DMS 273 (cell line): Measurements from ENCODE around the gene GBA3.

Experiments used
- DNase-seq: peaks from one replicate; lab custom pipeline; 2025; ENCODE audit not compliant: unreplicated experiment; lab: John Stamatoyannopoulos, UW

GBA3 gene

DNA sequence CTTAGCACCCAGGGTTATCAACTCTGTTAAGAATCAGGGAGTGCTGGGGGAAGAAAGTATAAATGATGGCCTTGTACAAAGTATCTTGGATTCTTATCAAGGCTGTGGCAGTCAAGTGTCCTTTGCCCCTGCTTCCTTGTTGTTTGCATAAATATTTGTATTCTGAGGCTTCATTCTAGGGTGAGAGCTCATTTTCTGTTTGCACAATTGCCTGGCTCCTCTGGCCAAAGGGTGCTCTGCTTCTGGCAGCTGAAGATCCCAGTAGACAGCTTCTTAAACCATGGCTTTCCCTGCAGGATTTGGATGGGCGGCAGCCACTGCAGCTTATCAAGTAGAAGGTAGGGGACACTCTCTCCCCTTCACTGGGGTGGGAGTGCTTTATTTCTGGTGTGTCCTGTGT lies at the start of gene GBA3:
GBA3 (plus strand) TSS at position 202 of the 400 bp plus-strand sequence.
- DNase-seq = no peak

DNA sequence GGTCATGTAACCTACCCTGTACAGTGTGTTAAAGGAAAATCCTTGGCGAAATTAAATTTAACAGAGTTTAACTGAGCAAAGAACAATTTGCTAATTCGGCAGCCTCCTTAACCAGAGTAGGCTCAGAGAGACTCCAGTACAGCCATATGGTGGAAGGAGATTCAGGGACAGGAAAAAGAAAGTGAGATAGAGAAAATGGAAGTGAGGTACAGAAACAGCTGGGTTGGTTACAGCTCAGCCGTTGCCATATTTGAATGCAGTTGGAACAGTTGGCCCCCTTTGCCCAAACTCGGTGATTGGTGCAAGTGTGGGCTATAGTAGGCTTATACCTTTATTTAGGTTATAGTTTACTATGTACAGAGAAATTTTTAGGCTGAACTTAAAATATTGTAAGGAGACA lies 48.8 kb upstream of the GBA3 start:
- DNase-seq = no peak

DNA sequence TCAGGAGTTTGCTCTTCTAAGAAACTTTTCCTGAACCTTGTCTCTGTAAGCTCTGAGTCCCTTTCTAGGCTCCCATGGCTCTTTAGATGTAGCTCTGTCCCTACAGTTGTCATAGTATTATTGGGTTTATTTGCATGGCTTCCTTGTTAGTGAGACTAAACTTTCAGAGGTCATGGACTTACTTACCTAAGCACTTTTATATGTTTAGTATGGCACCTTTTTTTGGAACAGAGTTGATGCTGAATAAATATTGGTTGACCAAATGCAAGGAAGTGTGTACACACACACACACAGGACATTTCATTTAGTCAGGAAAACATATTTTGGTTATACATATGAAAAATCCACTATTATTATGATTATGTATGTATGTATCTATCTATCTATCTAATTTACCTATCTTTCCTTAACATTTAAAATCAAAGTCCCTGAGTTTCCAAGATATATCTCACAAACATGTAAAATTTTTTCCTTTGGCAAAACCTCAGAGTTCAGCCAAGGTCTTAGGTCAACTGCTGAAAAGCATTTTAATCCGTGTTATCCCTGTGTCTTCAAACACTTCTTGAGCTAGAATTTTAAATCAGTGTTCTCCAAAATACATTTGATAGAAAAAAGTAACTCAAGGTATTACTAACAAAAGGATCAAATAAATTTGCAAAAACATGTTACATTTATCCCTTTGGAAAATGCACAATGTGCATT lies 47.1 kb upstream of the GBA3 start:
- DNase-seq = no peak

DNA sequence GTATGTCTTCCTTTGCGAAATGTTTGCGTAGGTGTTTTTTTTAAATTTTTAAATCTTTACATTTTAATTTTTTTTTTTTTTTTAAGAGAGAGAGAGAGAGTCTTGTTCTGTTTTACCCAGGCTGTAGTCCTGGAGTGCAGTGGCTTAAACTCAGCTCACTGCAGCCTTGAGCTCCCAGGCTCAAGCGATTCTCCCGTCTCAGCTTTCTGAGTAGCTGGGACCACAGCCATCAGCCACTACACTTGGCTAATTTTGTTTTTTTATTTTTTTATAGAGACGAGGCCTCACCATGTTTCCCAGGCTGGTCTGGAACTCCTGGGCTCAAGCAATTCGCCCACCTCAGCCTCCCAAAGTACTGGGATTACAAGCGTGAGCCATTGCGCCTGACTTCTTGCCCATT lies 43.7 kb upstream of the GBA3 start:
- DNase-seq = no peak

DNA sequence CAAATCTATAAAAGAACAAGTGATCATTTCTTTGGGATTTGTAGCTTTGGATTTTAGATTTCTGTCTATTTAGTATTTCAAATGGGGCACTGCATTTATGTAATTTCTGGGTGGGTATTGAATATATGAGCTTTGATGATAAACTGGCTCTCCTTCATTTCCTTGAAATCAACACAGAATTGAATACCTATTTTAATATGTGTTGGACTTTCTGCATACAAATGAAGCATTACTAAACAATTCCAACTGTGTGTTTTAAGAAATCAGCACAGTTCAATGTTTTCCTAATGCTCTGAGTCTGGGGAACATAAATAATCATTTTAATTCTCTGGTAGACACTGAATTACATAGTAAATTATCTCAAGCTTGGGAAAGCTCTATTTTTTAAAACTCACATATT lies 42.0 kb upstream of the GBA3 start:
- DNase-seq = no peak

DNA sequence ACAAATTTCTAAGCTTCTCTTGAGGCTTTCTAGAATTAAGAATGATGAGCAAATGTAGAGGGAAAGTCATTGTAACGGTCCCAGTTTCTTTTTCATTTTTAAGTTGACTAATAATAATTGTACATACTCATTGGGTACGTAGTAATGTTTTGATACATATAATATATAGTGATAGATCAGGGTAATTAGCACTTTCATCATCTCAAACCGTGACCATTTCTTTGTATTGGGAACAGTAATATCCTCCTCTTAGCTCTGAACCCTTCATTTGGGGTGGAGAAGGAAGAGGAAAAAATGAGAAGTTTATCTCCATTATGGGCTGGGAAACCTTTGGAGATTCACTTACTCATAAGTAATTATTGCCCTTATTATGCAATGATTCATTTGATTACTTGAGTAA lies 39.0 kb upstream of the GBA3 start:
- no peak for DNase-seq

DNA sequence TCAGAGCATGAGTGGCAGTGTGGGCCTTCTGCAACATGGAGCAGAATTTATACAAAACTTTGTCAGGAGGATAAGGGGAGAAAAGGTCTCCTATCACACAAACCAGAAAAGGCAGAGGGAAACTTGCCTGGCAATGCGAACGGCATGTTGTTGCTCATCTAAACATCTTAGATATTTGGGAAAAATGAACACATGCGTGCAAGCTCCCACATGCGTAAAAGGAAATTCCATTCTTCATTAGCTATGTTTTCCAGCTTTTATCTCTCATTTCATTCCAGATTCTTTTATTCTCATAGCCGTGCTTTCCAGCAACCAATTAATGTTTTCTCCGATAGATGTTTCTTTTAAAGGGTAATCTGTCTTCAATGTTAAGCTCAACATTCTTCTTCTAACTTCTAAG lies 31.3 kb upstream of the GBA3 start:
- no peak for DNase-seq

DNA sequence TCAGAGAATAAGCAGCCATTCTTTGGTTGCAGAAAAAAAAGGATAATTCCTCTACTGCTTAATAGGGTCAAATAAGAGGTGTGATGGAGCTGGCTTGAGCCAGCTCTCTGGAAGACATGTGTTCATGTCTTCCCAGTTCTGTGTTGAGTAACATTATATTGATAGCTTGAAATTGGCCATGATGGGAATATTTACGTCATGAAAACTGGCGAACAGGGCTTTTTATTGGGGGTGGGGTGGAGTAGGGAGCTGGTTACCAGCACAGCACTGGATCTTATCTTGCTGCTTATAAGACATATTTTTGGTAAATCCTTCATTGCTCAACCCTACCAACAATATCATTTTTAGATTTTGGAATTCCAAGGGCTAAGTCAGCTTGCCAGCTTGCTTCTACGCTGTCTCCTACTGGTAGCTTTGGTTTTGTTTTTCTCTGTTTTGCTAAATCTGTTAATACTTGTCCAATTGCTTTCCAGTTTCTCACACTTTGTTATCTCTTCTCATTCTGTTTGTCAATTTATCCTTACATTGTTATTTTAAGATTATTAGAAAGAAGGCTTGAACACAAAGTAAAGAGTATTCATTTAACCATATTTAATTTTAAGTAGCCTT lies 25.3 kb upstream of the GBA3 start:
- DNase-seq = no peak

DNA sequence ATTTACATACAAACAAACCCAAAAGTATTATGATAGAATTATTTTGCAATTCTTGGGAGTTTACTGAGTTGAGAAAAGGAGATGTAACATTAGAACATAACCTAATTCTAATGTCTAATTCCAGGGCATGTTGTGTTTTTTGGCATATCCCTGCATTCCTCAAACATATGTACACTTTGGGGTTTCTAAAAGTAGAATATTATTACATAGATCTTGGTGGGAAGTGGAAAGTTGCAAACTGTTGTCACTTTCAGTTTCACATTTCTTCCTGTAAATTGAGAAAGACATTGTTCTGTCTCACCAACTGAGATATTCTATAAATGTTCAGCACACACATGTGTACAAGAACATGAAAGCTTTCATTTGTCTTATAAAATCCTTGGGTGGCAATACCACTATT lies 24.4 kb upstream of the GBA3 start:
- no peak for DNase-seq

DNA sequence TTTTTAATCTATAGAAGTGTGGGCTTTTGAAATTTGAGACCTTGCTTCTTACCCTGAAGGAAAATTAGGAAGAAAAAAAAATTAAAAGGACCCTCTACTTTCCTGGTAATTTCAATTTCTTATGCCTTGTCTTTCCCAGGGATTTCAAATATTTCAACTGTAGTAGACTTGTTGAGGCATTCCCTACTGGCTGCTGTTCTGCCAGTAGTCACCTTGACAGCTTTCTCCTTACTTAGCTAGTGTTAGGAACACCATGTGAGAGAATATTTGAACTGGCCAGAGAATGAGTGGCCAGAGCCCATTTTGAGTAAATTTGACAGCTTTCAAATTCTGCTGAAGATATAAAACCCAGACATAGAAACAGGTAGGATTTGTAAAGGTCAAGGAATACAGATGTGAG lies 24.0 kb upstream of the GBA3 start:
- no peak for DNase-seq

DNA sequence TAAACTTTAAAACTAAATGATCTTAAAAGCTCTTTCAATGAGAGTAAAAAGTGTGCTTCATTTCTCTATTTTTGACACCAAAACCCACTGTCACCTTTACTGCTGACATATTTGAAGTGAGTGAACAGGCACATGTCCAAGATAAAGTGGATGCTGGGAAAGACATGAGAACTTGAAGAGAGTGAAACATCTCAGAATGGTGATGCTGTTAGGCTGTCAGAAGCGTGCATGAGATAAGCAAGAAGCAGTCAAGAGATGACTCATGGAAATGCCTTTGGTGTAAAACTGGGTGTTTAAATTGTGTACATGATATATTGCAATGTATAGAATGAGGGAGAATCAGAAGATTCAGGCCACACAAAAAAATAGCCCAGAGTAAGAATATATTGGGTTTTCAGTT lies 21.8 kb upstream of the GBA3 start:
- no peak for DNase-seq

DNA sequence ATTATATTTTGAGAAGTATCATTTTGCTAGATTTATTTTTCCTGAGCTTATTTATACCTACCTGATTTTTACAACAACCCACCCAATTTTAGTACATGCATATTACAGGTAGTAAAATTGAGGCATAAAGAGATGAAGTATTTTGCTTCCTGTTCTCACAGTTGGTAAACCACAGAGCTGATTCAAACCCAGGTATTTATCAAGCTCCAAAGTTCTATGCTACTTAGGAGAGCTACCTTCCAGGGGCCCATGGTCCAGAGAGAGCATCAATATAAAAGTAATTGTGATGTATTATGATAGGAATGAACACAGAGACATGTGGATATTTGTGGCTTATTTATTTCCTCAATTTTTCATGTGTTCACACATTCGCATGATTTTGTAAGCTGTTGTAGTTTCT lies 20.2 kb upstream of the GBA3 start:
- DNase-seq = no peak

DNA sequence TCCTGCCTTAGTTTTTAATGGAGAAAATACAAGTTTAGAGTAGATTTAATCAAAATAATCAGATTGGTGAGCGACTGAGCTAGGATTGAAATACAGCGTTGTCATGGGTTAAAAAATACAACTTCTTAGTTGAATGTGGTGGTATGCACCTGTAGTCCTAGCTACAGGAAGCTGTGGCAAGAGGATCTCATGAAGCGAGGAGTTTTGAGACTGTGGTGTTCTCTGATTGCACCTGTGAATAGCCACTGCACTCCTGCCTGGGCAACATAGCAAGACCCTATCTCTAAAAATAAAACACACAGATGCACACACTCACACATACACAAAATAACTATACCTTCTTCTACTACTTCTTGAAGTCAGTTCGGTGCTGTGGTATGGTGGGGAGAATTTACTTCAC lies 19.8 kb upstream of the GBA3 start:
- DNase-seq = no peak

DNA sequence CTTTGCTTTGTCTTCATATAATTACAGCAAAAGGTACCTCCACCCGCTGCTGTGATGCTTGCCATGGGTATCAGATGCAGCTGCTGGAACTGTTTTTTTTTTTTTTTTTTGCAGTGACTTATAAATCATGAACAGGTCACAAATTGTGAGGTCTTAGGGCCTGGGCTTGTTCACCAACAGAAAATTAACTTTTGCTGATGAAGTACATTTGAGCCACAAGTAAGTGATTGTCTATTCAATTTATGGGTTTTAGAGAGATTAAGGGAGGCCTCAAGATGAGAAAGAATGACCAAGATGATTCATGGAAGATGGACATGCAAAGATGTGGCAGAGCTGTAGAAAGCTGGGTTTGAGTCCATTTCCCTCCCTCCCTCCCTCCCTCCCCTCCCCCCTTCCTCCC lies 18.0 kb upstream of the GBA3 start:
- no peak for DNase-seq

DNA sequence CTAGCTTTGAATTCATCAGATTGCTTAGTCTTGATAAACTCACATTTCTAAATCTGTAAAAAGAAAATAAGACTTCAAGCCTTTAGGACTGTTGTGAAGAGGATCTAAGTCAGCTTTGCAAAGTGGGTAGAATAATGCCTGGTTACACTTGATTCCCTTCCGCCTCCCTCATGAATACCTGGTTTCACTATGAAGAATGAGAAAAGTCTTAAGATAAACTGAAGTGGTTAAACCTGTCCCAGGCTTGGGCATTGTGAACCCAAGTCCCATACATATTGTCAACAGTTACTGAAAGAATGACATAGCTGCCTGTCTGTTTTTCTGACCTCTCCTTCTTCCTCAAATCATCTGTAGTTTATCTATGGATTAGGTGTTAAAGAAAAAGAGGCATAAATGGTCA lies 16.7 kb upstream of the GBA3 start:
- no peak for DNase-seq

DNA sequence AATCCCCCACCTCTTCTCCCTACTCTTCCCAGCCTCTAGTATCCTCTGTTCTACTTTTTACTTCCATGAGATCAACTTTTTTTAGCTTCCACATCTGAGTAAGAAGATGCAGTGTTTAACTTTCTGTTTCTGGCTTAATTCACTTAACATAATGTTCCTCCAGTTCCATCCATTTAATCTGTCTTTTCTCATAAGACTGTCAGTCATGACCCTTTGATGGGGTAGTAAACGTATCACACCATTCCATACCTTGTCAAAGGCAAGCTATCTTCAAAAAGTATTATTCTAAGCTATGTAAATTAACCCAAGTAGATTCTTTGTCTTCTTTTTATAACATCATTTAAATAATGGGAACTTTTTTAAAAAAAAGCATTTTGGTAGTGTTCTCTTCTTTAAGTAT lies 15.0 kb upstream of the GBA3 start:
- DNase-seq = no peak

DNA sequence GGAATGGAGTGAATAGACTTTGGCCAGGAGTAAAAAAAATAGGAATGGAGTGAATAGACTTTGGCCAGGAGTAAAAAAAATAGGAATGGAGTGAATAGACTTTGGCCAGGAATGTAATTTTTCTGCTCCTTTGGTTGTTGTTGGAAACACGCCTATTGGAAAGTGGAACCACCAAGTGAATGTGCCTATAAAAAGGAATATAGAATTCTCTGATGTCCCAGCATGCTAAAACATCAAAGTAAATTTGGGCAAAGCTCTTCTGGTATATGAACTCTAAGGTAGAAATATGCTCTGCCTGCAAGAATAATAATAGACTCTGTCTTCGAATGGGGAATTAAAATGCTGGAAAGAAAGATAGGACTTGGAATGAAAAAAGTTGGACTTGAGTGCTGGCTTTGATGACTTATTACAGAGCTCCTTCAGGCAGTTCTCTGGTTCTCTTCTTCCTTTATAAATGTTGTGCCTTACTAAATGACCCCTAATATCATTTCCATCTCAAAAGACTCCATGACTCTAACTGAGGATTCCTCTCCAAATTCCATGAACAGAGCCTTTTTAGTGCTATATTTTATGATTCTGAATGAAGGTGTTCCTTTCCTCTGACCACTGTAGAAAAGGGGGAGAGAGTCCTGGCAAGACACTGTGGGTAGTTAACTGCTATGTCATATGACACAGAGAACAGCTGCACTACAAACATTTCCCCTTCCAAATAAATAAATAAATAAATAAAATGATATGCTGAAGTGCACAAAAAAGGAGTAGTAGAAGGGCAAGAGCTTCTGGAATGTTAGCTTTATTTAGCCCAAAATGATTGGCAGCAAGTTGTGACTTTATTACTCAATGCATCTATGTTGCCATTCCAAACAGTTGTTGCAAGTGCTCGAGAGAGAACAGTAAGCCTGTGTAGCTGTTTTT lies 13.5 kb upstream of the GBA3 start:
- DNase-seq = no peak

DNA sequence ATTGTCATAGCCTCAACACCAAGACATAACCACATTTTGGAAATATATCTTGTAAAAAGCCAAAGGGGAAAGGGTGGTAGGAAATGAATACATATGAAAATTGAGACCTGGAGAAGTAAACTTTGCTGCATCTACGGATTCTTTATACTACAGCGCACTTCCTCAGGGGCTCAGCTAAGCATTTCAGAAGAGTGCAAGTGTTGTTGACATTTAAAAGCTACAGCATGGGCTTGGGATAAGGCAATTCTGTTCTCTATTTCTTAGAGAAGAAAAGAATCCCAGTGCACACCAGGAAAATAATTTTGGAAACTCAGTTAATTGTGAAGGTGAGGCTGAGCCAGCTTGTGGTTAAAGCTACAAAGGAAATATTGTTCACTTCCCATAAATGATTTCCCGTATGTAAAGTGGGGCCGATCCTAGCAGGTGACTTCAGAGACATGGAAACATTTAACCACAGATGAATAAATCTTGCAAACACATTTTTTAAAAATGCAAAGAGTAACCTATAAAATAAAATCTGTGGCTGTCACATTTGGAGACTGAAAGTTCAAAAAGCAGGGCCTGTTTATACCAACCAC lies 12.6 kb upstream of the GBA3 start:
- no peak for DNase-seq

DNA sequence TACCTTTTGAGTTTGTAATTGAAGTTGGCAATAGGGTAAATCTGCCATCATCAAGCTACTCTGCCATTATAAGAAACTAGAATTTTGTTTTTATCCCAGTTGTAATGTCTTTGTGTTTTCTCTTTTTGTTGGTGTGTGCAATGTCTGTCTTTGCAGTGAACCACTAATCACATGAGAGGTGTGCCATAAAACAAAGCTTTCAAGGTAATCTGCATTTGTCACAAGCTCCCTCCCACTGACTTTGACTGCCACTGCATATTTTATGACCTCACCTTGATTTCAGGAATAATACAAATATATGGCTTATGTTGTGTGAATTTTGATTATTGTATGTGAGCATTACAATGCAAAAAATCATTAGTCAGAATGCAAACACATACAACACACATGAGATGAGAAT lies 9.0 kb upstream of the GBA3 start:
- DNase-seq = no peak

DNA sequence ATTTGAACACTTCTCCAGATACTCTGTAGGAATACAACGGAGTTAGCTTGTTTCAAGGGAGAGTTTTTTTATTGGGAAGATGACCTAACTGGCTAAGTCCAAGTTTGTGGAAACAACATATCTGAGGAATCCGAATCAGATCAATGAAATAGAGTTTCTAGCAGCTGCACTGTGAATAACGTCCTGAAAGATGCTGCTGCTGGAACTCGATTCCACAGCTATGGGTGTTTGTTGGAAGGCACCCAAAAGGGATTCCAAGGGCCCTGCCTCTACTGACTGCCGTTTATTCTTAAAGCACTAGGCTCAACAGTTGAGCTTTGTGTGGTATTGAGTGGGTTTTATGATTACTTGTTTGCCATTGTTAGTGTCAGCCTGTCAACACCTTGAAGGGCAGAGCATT lies 6.6 kb upstream of the GBA3 start:
- no peak for DNase-seq

DNA sequence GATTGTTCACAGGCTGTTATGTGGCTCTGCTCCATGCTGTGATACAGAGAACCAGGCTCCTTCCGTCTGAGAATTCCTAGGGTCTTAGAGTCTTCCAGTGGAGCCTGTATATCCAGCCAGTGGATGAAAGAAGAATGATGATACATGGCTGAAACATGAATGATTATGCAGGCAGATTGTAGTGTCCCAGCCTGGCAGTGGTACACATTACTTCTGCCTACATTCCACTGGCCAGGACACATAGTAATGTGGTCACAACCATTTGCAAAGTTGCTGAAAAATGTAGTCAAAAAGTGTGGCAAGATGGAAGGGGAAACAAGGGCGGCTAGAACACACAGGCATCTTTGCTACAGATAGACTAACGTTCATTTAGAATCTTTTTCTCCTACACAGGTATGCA lies 4.5 kb upstream of the GBA3 start:
- no peak for DNase-seq

DNA sequence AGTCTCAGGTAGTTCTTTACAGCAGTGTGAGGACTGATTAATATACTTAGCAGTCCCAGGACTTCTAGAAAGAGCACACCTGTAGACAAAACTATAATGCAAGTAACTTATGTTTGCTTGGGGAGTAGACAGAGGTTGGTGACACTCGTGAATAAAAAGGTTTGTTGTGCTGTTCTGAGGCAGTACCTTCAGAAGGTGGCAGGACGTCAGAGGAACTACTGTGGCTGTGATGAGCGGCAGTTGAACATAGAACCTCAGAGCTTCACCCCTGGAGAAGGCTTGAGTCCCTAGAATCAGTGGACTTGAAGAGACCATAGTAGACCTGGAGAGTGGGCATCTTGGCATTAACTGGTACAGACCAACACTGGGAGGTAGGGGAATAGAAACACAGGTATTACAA lies 3.3 kb upstream of the GBA3 start:
- no peak for DNase-seq
